ENCODE measurements around the gene SFMBT1.

SFMBT1 gene

DNA sequence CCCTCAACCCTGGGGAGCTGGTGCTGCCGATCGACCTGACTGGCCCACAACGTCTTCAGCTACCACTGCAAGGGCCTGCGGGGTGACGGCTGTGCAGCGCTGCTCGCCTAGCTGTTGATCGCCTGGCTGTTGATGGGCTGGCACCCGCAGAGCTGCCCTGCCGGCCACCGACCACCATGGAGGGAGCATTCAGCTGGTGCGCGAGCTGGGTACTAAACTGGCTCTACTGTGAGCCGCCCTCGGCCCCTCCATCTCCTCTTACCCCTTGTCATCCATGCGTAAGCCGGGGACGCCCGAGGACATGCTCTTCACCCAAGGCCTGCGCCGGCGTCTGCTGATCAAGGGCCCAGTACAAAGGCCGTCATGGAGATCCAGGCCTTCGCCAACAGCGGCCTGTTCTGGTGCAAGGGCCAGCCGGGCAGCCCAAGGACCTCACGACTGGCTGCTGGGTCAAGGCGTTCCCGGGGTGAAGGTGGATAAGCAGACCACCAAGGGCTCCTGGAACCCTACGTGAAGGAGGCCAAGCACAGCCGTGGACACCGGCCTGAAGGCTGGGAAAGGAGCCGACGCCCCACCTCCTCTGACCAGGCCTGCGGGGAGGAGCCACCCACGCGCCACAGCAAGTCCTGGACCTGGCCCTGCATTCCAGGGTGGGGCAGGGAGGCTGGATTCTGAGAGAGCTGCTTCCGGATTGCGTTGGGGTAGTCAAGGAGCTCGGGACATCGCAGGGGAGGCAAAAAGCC lies 46.9 kb downstream of the SFMBT1 start:
- DNase-seq (ENCODE audit: low read depth in 1 of 2, low spot score in 1 of 2): no peak

DNA sequence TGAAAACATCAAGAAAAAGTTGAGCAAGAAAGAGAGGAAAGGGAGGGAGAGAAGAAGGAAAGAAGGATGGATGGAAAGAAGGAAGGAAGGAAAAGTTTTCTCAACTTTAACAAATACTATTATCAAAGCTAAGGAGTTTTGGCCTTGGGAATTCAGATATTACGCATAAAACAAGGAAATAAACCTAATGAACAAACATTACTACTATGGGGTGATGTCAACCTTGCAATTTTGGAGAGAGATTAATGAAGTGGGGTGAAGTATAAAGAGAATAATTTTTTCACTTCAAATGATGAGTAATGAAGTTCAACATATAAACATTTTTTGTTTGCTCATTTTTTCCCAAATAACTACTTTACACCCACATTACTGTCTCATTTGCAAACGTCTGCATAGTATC lies 55.2 kb downstream of the SFMBT1 start:
- no peak for DNase-seq (ENCODE audit: low read depth in 1 of 2, low spot score in 1 of 2)

GRCh38 chr3:52986938-52987337 lies 58.9 kb downstream of the SFMBT1 start:
- DNase-seq (ENCODE audit: low read depth in 1 of 2, low spot score in 1 of 2): no peak

- DNase-seq (ENCODE audit: low read depth in 1 of 2, low spot score in 1 of 2): no peak
These were observed 59.8 kb downstream of the SFMBT1 start for GRCh38 chr3:52986049-52986448.

GRCh38 chr3:52983828-52984227 lies 62.0 kb downstream of the SFMBT1 start:
- DNase-seq (ENCODE audit: low read depth in 1 of 2, low spot score in 1 of 2): no peak

GRCh38 chr3:52983336-52983807 lies 62.5 kb downstream of the SFMBT1 start:
- peak; percentile 3 to 12 for DNase-seq (ENCODE audit: low read depth in 1 of 2, low spot score in 1 of 2)

DNA sequence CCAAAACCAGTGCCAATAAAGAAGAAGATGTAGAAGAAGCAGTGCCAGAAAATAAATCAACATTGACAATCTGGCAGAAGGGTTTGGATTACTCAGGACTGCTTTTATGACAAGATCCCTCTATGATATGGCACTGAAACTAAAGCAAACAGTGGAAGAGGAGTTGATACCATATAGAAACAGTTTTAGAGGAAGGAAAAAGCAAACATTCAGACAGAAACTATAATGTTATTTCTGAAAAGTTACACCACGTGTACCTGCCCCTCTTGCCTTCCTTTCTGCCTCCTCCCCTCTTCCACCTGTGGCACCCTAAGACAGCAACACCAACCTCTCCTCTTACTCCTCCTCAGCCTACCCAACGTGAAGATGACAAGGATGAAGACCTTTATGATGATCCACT lies 63.0 kb downstream of the SFMBT1 start:
- DNase-seq (ENCODE audit: low read depth in 1 of 2, low spot score in 1 of 2): no peak

DNA sequence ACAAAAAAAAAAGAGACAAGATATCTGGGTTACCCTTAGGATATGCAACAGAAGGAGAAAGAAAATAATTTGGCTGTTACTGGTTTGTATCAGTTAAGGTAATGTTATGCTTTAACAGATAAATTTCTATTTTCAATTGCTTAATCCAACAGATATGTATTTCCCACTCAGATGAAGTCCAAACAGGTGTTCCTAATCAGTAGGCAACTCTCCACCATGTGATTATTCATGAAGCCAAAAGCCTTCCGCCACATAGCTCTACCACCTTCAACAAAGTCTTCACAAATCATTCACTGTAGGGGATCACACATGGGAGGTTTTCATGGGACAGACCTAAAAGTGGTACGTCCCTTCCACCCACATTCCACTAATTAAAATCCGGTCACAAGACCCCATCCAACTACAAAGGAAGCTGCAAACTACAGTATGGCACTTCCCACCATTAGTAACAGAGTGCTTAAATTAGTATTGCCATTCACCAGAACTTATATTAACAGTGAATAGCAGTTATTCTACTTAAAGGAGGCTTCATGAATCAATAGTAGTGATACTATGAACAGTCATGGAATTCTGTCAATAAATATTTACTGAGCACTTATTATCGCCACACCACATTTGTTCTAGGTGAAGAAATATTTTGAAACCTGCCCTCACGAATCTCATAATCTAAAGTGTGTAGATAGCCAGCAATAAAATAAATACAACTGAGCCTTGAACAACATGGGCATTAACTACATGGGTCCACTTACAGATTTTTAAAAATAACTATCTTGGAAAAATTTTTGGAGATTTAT lies 66.5 kb downstream of the SFMBT1 start:
- no peak for DNase-seq (ENCODE audit: low read depth in 1 of 2, low spot score in 1 of 2)

GRCh38 chr3:52978109-52978754 lies 67.6 kb downstream of the SFMBT1 start:
- DNase-seq (ENCODE audit: low read depth in 1 of 2, low spot score in 1 of 2): no peak

DNA sequence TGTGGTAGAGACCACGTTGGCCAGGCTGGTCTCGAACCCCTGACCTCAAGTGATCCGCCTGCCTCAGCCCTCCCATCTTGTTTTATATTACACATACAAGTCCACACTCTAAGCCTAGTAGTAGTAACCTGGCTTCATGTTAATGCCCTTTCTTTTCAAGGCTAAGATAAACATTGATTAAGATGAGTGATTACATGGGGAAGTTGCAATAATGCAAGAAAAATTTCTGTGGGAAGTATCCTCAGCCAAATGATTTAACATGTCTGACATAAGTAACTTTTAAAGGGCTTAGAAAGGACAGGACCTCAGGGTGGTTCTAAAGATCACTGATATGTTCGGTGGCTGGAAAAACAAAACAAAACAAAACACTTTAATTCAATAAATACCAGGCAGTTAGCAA lies 72.1 kb downstream of the SFMBT1 start:
- no peak for DNase-seq (ENCODE audit: low read depth in 1 of 2, low spot score in 1 of 2)

DNA sequence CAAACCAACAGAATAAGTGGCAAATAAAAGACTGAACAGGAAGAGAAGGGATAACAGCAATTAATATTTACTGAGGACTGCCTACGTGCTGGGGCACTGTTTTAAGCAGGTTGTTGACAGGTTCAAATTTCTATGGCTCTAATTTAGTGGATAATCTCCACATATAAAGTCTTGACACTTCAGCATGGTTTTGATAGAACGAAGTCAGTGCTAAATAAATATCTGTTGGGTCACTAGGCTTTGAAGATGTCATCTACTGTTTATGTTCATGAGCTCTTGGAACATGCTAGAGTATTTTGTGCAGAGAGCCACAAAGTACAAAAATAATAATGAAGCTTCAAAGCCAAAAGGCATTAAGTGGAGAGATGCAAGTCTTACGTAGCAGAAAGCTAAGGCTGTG lies 74.0 kb downstream of the SFMBT1 start:
- DNase-seq (ENCODE audit: low read depth in 1 of 2, low spot score in 1 of 2): no peak

- DNase-seq (ENCODE audit: low read depth in 1 of 2, low spot score in 1 of 2): no peak
These were observed 78.5 kb downstream of the SFMBT1 start for GRCh38 chr3:52967398-52967797.

GRCh38 chr3:52962160-52962559 lies 83.7 kb downstream of the SFMBT1 start:
- DNase-seq (ENCODE audit: low read depth in 1 of 2, low spot score in 1 of 2): no peak

DNA sequence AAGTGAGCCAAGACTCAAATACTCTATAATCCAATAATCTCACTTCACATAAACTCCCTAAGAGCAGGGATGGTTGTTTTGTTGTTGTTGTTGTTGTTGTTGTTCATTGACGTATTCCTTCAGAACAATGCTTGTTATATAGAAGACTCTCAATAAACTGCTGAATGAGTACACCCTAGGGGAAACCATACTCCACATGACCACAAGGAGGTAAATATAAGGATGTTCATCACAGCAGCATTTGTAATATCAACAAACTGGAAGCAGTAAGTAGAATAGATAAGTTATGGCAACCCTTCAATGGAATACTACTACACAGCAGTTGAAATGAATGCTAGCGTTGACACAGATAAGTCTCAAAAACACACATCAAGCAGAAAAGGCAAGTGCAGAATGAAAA lies 86.1 kb downstream of the SFMBT1 start:
- no peak for DNase-seq (ENCODE audit: low read depth in 1 of 2, low spot score in 1 of 2)

DNA sequence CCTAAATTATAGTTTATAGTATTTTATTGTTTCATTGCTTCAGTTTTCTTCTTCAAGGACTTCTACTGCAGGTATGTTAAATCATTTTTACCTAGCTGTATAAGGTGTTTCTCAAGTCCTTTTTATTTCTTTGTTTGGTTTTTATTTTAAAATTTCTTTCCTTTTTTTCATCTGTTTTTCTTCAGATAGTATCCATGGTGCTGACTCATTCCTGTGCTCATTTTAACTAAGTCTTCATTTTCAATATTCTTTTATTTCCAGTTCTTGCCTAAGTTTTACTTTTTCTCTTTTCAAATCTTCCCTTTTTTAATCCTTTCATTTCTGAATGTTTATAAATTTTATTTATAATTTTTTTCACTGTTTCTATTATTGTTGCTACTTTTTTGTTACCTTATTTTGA lies 106.3 kb downstream of the SFMBT1 start:
- DNase-seq (ENCODE audit: low read depth in 1 of 2, low spot score in 1 of 2): no peak

GRCh38 chr3:52934630-52935530 lies 111.0 kb downstream of the SFMBT1 start:
- DNase-seq (ENCODE audit: low read depth in 1 of 2, low spot score in 1 of 2): peak; percentile 6 to 15

DNA sequence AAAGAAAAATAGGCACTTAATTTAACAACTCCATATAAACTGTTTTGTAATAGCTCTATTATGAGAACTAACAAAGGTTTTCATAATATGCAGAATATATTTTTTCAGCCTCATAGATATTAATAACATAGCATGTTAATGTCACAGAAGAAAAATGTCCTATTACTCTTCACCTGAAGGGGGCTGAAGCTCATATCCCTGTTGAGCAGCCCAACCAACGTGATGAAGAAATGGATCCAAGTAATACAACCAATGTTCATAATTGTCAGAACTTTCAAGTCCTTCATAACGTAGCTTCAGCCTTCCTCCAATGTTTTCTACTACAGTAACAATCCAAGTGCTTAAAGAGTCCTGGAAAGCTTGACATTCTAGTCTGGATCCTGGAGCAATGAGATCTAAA lies 114.0 kb downstream of the SFMBT1 start:
- DNase-seq (ENCODE audit: low read depth in 1 of 2, low spot score in 1 of 2): no peak

- DNase-seq (ENCODE audit: low read depth in 1 of 2, low spot score in 1 of 2): no peak
These were observed 114.5 kb downstream of the SFMBT1 start for GRCh38 chr3:52931328-52931727.

DNA sequence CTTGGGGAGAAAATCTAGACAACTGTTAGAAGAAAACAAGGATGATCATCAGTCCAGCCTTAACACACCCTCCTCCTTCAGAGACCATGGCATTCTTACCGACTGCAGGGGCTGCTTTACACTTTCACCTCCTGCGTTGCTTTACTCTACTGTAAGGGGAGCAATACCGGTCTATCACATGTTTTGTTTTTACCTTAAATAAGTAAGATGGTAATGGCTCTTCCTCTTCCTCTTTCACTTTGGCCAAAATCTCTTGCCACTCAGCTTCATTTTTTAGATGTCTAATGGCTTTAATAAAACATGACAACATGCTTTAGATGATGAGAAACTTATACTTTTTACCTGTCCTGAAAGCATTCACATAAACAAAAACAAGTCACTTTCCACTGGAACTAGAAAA lies 115.1 kb downstream of the SFMBT1 start:
- DNase-seq (ENCODE audit: low read depth in 1 of 2, low spot score in 1 of 2): no peak

- DNase-seq (ENCODE audit: low read depth in 1 of 2, low spot score in 1 of 2): no peak
These were observed 119.3 kb downstream of the SFMBT1 start for GRCh38 chr3:52926554-52926953.
